Gastroesophageal sphincter (tissue), 3 donors: Measurements from ENCODE around the gene STAC3.

Experiments
- EP300 ChIP-seq: sonication (generic); formaldehyde crosslinking; IDR thresholded peaks from one replicate; pipeline ENCODE4 v1.6.1; 2017; ENCODE audit warnings: antibody characterized with exemption, mild to moderate bottlenecking
- POLR2A ChIP-seq, 2 donors: fragments of 450-650 bp; IDR thresholded peaks; one replicate each; pipeline ENCODE4 v1.6.1; 2017; ENCODE audit warnings: antibody characterized with exemption in 2 of 2, mild to moderate bottlenecking in 2 of 2, moderate library complexity in 1 of 2
- POLR2AphosphoS5 ChIP-seq: sonication (generic); formaldehyde crosslinking; IDR thresholded peaks from one replicate; pipeline ENCODE4 v1.6.1; 2017; ENCODE audit warnings: antibody characterized with exemption
- TF ChIP-seq, protein P1 (sequence below), 4 experiments: fragments of 200-600 bp in 2 of 4; fragments of 450-650 bp in 2 of 4; sonication (generic) in 1 of 4; IDR thresholded peaks; one replicate each; pipeline ENCODE4 v1.5.1; 2017 to 2019; ENCODE audit warnings: antibody characterized with exemption in 4 of 4, mild to moderate bottlenecking in 2 of 4, moderate library complexity in 2 of 4

DNA sequence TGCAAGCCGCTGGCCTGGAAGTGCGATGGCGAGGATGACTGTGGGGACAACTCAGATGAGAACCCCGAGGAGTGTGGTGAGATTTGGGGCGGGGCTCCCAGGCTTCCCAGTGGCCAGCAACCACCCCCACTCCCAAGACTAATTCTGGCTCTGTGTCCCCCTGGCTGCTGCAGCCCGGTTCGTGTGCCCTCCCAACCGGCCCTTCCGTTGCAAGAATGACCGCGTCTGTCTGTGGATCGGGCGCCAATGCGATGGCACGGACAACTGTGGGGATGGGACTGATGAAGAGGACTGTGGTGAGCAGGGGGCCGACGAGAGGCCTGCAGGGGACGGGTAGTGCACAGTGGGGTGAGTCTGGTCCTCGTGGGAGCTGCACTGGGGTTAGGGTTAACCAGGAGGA, 46.5 kb downstream of the STAC3 start:
- TF ChIP-seq, protein P1, sequence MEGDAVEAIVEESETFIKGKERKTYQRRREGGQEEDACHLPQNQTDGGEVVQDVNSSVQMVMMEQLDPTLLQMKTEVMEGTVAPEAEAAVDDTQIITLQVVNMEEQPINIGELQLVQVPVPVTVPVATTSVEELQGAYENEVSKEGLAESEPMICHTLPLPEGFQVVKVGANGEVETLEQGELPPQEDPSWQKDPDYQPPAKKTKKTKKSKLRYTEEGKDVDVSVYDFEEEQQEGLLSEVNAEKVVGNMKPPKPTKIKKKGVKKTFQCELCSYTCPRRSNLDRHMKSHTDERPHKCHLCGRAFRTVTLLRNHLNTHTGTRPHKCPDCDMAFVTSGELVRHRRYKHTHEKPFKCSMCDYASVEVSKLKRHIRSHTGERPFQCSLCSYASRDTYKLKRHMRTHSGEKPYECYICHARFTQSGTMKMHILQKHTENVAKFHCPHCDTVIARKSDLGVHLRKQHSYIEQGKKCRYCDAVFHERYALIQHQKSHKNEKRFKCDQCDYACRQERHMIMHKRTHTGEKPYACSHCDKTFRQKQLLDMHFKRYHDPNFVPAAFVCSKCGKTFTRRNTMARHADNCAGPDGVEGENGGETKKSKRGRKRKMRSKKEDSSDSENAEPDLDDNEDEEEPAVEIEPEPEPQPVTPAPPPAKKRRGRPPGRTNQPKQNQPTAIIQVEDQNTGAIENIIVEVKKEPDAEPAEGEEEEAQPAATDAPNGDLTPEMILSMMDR (IDR thresholded peaks at IDR 0.05): no peak
- TF ChIP-seq EP300 (no peak), POLR2A (IDR thresholded peaks at IDR 0.05) (no peak), POLR2AphosphoS5 (no peak)
